HG03575 (cell line): Measurements from ENCODE around the gene USF1.
"Not testable (repeated sequence)": the region's sequence is repeated elsewhere in the genome, so short reads cannot be mapped to it uniquely, and the experiment has no call there.

Source experiments
- ATAC-seq: cut with Tn5 transposase; IDR thresholded peaks from one replicate; pipeline ENCODE4 v1.9.1; 2021; ENCODE audit not compliant: unreplicated experiment, insufficient number of reproducible peaks, low FRiP score; ENCODE audit errors: extremely low read depth

USF1 gene

GRCh38 chr1:161026954-161027353, 18.8 kb downstream of the USF1 start:
- ATAC-seq, result not testable (repeated sequence)

GRCh38 chr1:161022432-161022831, 23.3 kb downstream of the USF1 start:
- not testable (repeated sequence) for ATAC-seq

- ATAC-seq, result no peak
Measured at GRCh38 chr1:161021970-161022353, 23.8 kb downstream of the USF1 start.

- no peak for ATAC-seq
Measured at GRCh38 chr1:161021165-161021969, 24.4 kb downstream of the USF1 start.

GRCh38 chr1:161020509-161021164, 25.1 kb downstream of the USF1 start, which contains the start of gene F11R:
Gene F11R (minus strand): TSS chr1:161021152. CDS start chr1:161021073, 79 bp downstream.
- no peak for ATAC-seq

- no peak for ATAC-seq
Measured at GRCh38 chr1:161019751-161020495, 25.9 kb downstream of the USF1 start.

GRCh38 chr1:161019111-161019660, 26.6 kb downstream of the USF1 start:
- not testable (repeated sequence) for ATAC-seq

- no peak for ATAC-seq
Measured at GRCh38 chr1:161018631-161018930, 27.2 kb downstream of the USF1 start.

- ATAC-seq, result no peak
Measured at GRCh38 chr1:161017756-161018630, 27.8 kb downstream of the USF1 start.

- ATAC-seq, result not testable (repeated sequence)
Measured at GRCh38 chr1:161017181-161017580, 28.6 kb downstream of the USF1 start.

- ATAC-seq, result not testable (repeated sequence)
Measured at GRCh38 chr1:161016683-161017082, 29.1 kb downstream of the USF1 start.

- peak; percentile 27 for ATAC-seq
Measured at GRCh38 chr1:161013488-161014230, 32.1 kb downstream of the USF1 start.

GRCh38 chr1:161013131-161013487, 32.7 kb downstream of the USF1 start:
- no peak for ATAC-seq

- ATAC-seq, result no peak
Measured at GRCh38 chr1:161012420-161012819, 33.4 kb downstream of the USF1 start.

- no peak for ATAC-seq
Measured at GRCh38 chr1:161009602-161010211, 36.1 kb downstream of the USF1 start.

GRCh38 chr1:161008869-161009510, 36.8 kb downstream of the USF1 start:
- no peak for ATAC-seq

- ATAC-seq, result no peak
Measured at GRCh38 chr1:161007369-161007768, 38.4 kb downstream of the USF1 start.
